GM21786 (cell line): ENCODE results near the gene RHOG.
"Not testable (repeated sequence)": the region's sequence is repeated elsewhere in the genome, so short reads cannot be mapped to it uniquely, and the experiment has no call there.

Experiments
- ATAC-seq: cut with Tn5 transposase; IDR thresholded peaks from one replicate; pipeline ENCODE4 v1.9.1; 2021; ENCODE audit not compliant: unreplicated experiment

The RHOG gene

GRCh38 chr11:3810951-3811350 lies 29.8 kb downstream of the RHOG start:
- ATAC-seq = no peak

GRCh38 chr11:3810446-3810845 lies 30.3 kb downstream of the RHOG start:
- no peak for ATAC-seq

GRCh38 chr11:3809624-3809928 lies 31.2 kb downstream of the RHOG start:
- ATAC-seq = no peak

GRCh38 chr11:3808861-3809623 lies 31.7 kb downstream of the RHOG start:
- ATAC-seq = peak; percentile 78

GRCh38 chr11:3807909-3808860 lies 32.6 kb downstream of the RHOG start, which contains the start of gene PGAP2:
TSS of gene PGAP2 (plus strand) at chr11:3808560. CDS start at chr11:3811260, 2,700 bp downstream.
- no peak for ATAC-seq

- ATAC-seq = no peak
Measured at GRCh38 chr11:3803726-3804495, 36.8 kb downstream of the RHOG start.

- no peak for ATAC-seq
Measured at GRCh38 chr11:3802011-3802790, 38.6 kb downstream of the RHOG start.

GRCh38 chr11:3799873-3800272 lies 40.9 kb downstream of the RHOG start:
- ATAC-seq = no peak

GRCh38 chr11:3799143-3799542 lies 41.6 kb downstream of the RHOG start:
- ATAC-seq = no peak

- peak; percentile 91 for ATAC-seq
Measured at GRCh38 chr11:3797329-3798090, 43.2 kb downstream of the RHOG start, which contains the start of gene NUP98. TSS of gene NUP98 (minus strand) at chr11:3797554. CDS start at chr11:3782117, 15,437 bp downstream.

- peak; percentile 21 for ATAC-seq
Measured at GRCh38 chr11:3796801-3797328, 43.9 kb downstream of the RHOG start.

- ATAC-seq = no peak
Measured at GRCh38 chr11:3796346-3796745, 44.4 kb downstream of the RHOG start.

- no peak for ATAC-seq
Measured at GRCh38 chr11:3796002-3796311, 44.8 kb downstream of the RHOG start.

GRCh38 chr11:3795131-3796001 lies 45.4 kb downstream of the RHOG start:
- ATAC-seq = no peak

- ATAC-seq = not testable (repeated sequence)
Measured at GRCh38 chr11:3794387-3794786, 46.4 kb downstream of the RHOG start.

GRCh38 chr11:3786781-3787428 lies 53.9 kb downstream of the RHOG start:
- ATAC-seq = no peak

- no peak for ATAC-seq
Measured at GRCh38 chr11:3783611-3784010, 57.1 kb downstream of the RHOG start.

GRCh38 chr11:3782963-3783362 lies 57.8 kb downstream of the RHOG start:
- no peak for ATAC-seq
